AML-193 (cell line): ENCODE results near the gene OR2A25.

ENCODE experiments used
- DNase-seq, 2 experiments: peaks; one replicate each; lab custom pipeline; 2025; lab: John Stamatoyannopoulos, UW

Gene OR2A25

GRCh38 chr7:144074374-144074773, 4.8 kb downstream of the OR2A25 start:
- DNase-seq = no peak

DNA sequence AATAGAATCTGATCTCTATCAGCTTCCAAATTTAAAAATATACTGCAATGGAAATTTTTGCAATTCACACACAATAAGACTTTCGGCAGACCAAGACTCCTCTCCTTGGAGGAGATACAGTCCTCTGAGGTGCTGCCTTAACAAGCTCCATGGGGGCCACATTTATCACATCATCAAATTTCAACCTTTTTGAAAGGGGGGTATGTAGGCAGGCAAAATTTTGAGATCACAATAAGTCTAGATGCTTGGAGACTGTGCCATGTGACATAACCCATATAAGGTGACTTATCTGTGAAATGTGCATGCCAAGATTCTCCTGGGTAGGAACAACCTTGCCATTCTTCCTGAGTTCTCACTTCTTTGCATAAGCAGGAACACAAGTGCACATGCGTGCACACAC, 16.4 kb downstream of the OR2A25 start, which contains the start of gene OR2A12:
Gene OR2A12, plus strand, starts transcription at position 301 of the 400 bp plus-strand sequence. CDS start 8,830 bp downstream, outside the sequence.
- no peak for DNase-seq

GRCh38 chr7:144086730-144087129, 17.1 kb downstream of the OR2A25 start:
- DNase-seq = no peak

DNA sequence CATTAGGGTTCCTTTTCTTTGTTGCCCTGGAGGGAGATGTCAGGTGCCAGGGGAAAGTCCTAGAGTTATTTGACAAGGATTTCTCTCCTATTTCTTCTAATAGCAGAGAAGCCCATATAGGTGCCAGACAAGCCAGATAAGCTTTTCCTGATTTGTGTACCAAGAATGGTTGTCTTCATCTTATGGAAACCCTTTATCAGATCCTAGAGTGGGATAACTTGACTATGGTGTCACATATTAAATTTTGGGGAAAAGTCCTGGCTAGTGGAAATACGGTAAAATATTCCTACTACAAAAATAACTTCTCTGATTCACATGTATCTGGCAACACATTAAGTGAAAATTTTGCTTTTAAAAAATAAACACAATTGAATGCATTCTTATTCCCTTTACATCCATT, 17.6 kb downstream of the OR2A25 start:
- DNase-seq = no peak

DNA sequence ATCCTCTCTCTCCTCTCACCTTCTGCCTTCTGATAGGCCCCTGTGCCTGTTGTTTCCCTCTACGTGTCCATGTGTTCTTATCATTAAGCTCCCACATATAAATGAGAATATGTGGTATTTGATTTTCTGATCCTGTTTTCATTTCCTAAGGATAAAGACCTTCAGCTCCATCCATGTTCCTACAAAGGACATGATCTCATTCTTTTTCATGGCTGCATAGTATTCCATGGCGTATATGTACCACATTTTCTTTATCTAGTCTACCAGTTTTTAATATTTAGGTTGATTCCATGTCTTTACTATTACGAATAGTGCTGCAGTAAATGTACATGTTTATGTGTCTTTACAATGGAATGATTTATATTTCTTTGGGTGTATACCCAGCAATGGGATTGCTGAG, 21.1 kb downstream of the OR2A25 start:
- no peak for DNase-seq

DNA sequence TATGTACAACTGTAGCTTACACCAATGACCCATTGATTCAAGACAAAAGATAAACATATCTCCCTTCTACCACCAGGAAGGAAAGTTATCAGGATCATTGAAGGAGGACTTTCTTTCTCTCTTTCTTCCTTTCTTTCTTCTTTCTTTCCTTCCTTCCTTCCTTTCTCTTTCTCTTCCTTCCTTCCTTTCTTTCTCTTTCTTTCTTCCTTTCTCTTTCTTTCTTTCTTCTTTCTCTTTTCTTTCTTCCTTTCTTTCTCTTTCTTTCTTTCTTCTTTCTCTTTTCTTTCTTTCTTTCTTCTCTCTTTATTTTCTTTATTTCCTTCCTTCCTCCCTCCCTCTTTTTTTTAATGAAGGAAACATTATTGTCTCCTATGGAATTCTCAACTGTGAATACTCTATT, 29.2 kb downstream of the OR2A25 start:
- DNase-seq = no peak

DNA sequence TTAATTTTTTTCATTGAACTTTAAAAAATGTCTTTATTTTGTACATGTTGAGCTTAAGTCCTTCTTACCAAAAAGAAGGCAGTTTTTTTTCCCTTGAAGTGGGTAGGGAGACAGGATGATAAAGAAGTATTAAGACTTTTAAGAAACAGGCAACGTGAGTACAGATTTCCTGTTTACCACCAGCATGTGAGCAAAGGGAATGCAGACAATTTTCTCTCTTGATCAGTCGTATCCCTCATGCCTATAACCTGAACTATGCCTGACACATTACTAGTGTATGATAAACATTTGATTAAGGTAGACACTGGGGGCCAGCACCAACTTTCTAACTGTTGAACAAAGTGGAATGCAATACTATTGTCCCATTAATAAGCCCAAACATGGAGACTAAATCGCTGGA, 31.0 kb downstream of the OR2A25 start:
- no peak for DNase-seq

DNA sequence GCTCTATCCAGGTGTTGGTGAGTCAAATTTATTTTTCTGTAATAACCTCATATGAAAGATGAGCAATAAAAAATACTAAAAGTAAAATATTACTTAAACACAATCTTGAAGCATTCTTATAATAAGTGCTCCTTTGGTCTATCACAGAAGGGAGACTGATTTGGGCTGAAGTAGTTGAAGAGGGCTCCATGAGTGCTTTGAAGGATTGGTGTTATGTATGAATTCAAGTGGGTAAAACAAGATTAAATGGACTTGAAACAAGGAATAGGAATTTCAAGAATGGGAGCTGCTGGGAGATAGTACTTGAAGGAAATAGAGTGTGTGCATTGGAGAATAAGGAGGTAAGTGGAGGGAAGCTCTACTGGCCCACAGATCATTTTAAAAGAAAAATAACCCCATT, 32.4 kb downstream of the OR2A25 start:
- DNase-seq = no peak

DNA sequence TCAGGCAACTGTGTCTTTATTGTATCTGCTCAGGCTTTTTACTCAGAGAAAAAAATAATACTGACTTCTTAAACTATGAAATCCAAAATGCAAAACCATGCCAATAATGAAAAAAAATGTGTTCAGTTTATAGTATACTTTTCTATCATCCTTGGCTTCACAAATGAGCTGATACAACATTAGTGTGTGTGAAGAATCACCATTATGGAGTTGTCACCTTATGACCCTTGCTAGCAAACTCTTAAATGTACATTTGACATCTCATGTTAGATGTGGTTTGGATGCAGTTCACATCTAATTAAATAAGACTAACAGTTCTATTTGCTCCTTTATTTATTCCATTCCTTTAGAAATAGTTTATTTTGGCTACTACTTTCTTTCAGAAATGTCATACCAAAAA, 35.6 kb downstream of the OR2A25 start:
- DNase-seq = no peak

GRCh38 chr7:144109283-144109682, 39.7 kb downstream of the OR2A25 start, which contains the start of gene OR2A2:
TSS of gene OR2A2 (plus strand) at chr7:144109583. CDS start at chr7:144109583, 0 bp downstream.
- DNase-seq = no peak

DNA sequence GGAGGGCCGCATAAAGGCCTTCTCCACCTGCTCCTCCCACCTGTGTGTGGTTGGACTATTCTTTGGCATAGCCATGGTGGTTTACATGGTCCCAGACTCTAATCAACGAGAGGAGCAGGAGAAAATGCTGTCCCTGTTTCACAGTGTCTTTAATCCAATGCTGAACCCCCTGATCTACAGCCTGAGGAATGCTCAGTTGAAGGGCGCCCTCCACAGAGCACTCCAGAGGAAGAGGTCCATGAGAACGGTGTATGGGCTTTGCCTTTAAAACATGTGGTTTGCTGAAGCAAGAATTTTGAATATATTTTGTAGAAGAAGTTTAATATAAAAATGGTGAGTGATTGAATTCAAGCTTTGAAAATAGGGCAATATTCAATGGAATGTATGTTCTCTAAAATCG, 40.7 kb downstream of the OR2A25 start:
- no peak for DNase-seq

GRCh38 chr7:144113651-144114050, 44.0 kb downstream of the OR2A25 start:
- no peak for DNase-seq

- DNase-seq = no peak
Observed at GRCh38 chr7:144118341-144118740, 48.7 kb downstream of the OR2A25 start.

DNA sequence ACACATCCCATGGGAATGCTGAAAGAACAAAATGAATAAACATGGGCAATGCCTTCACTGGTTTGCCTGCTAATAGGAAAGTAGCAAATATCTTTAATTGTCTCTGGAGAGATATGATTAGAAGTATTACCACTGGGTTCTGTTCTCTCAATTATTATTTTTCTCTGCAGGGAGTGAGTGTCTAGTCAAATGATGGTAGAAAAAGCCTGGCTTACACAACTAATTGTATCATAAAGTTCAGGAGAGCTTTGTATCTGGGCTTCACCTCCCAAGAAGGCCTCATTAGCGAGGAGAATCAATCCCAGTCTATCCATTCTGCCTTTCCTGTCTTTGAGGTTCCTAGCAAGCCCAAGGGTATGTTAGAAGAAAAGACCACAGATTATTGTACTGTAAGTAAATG, 53.3 kb downstream of the OR2A25 start, which contains the start of gene OR2A14:
Gene OR2A14, plus strand, starts transcription at position 301 of the 400 bp plus-strand sequence. CDS start 5,937 bp downstream, outside the sequence.
- DNase-seq = no peak
